ENCODE results near the gene STK32C.
"Not testable (repeated sequence)": the region's sequence is repeated elsewhere in the genome, so short reads cannot be mapped to it uniquely, and the experiment has no call there.

Gene STK32C

DNA sequence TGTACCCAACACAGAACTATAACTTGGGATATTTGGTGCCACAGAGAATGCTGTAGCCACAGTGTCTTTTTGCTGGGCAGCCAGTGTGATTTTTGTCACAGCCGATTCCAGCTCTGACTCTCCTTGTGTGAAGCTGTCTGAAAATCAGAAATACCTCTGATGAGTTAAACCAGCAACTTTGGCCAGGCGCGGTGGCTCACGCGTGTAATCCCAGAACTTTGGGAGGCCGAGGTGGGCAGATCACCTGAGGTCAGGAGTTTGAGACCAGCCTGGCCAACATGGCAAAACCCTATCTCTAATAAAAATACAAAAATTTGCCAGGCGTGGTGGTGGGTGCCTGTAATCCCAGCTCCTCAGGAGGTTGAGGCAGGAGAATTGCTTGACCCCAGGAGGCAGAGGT lies 30.1 kb upstream of the STK32C start:
- DNase-seq, result not testable (repeated sequence)

DNA sequence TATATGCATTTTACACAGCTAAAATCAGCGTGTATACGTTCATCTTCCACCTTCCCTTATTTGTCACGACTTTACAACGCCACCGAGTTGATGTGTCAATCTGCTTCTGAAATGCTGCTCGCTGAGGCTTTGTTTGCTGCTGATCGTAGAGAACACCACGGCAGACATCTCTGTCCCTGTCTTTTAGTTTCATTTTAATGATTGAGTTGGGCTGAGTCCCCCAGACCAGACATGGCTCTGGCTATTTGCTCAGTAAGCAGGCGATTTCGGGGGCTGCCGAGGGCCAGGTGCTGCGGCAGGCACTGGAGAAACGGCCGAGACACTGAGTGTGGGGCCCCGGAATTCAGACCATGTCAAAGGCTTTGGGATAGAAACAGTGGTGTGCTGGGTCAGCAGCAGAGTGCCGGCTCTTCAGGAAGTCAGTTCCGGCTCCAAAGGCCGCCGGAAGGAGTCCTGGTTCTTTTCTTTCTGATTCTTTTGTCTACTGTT lies 29.2 kb upstream of the STK32C start:
- no peak for DNase-seq

DNA sequence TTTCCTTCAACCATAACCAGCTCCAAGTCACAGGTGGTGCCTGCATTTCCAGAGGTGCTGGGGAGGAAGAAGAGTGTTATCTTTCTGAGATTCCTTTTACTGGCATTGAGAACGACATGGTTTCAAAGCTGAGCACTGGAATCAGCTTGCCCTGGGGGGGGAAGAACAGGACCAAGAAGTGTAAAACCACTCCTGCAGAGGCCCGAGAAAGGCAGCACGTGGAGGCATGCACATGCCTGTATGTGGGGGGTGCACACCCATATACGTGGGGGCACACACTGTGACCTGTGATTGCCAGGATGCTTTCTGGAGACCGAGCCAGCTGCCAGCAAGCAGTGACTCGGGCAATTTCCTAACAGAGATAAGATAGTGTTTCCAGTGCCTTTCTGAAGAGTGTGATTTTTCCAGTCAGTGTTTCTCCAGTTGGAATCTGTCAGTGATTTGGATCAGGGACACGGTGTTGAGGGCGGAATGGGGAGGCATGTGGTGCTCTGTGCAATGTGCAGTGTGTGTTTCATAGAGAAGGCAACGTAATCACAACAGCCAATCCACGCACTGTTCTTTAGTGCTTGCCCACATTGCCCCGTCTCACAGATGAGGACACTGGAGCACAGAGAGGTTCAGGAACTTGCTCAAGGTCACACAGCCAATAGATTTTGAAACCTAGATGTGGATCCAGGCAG lies 28.5 kb upstream of the STK32C start:
- DNase-seq, result no peak

DNA sequence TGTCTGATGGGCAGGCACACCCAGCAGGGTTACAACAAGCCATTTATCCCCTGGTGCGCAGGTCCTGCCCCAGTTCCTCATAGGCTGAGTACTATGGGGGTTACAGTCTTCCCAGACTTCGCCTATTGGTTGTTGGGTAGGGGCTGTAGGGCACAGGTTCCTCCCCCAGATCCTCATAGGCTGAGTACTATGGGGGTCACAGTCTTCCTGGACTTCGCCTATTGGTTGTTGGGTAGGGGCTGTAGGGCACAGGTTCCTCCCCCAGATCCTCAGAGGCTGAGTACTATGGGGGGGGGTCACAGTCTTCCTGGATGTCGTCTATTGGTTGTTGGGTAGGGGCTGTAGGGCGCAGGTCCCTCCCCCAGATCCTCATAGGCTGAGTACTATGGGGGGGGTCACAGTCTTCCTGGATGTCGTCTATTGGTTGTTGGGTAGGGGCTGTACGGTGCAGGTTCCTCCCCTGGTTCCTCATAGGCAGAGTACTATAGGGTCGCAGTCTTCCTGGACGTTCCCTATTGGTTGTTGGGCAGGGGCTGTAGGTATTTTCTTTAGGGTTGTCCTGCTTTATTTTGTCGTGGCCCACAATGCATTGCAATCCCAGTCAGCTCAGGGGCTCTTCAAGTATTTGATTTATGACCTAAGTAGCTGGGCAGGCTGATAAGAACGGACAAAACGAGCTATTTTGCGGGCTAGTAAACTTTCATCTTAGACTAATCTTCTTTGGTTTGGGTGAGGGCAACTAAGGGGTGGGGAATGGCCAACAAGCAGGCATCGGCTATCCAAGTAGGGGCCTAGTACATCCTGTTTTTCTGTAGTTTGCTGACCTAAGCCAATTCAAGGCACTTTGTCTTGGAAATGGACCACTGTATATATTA lies 27.7 kb upstream of the STK32C start:
- no peak for DNase-seq

DNA sequence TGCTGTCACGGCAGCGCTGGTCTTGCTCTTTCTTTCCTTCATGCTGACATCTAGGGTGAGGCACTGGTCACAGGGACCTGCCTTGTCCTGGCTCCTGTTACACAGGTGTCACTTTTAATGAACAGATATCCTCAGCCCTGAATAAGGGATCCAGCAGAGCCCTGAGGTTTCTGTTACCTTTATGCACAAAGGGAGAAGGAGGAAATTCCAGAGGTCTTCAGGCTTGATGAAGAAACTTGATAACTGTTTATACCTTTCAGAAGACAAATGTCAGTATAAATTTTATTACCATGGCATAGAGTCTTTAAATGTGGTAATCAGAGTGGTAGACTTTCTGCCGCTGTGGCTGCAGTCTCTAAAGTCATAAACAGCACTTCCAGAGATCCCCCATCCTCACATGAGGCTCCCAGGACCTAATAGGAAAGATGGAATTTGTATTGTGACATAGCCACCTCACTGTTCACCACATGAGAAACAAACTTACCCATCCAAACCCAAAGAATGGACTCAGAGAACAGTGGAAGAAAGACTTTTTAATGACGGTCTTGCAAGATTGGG lies 27.0 kb upstream of the STK32C start:
- DNase-seq, result no peak

DNA sequence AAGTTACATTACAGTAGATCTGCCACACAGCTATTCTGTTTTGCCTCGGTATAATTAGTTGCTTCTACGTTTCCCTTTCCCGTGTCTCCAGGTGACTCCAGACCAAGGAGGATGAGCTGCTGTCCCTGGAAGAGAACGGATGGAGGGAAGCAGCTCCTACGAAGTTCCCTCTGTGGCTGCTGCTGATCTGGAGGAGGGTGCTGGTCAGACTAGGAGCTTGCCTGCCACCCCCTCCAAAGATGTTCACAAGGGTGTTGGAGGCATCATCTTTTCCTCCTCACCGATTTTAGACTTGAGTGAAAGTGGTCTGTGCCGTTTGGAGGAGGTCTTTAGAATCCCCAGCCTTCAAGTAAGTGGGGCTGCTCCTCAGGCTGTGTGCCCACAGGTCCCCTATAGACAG lies 25.6 kb upstream of the STK32C start:
- DNase-seq, result no peak

DNA sequence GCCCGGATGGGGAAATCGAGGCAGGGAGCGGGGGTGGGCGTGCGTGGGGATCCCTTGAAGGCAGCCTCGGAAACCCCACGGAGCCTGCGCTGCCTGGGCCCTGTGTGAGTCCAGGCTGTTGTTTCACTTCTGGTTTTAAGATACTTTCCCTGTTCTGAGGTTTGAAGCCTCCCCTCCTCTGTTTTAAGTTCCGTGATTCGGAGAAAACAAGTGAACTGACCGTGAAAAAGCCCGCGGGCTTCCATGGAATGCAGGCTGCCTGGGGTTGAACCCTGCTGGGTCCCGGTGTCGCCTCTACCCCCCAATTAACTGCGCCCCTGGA lies 24.6 kb upstream of the STK32C start:
- DNase-seq, result no peak

- peak; percentile 58 to 87 for DNase-seq
Measured at GRCh38 chr10:132331601-132332432, 24.1 kb upstream of the STK32C start, which contains the start of gene LRRC27. LRRC27 (plus strand) TSS chr10:132332193; CDS start chr10:132333525, 1,332 bp downstream.

DNA sequence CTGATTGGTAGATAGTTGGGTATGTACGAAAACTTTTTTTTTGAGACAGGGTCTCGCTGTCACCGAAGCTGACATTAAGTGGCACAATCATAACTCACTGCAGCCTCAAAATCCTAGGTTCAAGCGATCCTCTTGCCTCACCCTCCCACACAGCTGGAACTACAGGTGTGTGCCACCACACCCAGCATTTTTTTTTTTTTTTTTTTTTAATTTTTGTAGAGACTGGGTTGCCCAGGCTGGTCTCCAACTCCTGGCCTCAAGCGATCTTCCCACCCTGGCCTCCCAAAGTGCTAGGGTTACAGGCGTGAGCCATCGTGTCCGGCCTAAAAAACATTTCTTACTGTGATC lies 22.7 kb upstream of the STK32C start:
- DNase-seq, result no peak

DNA sequence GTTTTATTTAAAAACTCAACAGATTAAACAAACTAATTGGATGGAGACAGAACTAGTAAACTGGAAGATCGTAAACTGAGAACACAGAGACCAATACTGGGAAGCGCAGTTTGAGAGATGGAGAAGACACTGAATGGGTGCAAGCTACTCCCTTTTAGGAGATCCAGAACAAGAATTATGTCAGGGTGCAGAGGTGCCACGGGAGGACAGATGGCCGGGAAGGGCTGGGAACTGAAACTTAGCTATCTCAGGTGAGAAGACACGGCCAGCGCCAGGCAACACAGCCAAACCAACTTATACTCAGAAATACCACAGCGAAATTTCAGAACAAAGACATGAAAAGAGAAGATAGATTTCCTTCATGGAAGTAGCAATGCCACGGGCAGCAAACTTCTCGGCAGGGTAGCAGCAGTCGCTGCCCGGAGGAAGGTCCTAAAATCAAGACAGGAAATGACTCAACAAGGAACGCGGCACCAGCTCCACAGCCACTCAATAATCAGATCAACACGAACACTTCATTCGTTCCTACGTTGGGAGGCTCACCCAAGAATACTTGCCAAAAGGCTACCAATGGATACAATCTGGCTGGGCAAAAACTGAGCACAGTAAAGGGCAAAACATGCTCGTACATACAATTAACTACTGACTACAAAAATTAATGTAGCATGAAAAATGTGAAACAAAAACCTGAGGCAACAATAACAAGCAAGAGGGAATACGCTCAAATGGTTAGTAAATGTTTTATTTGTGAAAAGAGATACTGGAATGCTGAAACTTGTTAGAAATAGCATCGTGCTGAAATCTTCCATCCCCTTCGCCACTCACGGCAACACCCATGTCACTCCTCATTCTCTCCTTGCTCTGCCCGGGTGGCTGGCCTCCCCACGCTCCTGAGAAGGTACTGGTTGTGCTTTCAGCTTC lies 22.1 kb upstream of the STK32C start:
- DNase-seq, result no peak

- no peak for DNase-seq
Measured at GRCh38 chr10:132328738-132329137, 21.0 kb upstream of the STK32C start.

GRCh38 chr10:132328106-132328505 lies 20.4 kb upstream of the STK32C start:
- DNase-seq, result no peak

DNA sequence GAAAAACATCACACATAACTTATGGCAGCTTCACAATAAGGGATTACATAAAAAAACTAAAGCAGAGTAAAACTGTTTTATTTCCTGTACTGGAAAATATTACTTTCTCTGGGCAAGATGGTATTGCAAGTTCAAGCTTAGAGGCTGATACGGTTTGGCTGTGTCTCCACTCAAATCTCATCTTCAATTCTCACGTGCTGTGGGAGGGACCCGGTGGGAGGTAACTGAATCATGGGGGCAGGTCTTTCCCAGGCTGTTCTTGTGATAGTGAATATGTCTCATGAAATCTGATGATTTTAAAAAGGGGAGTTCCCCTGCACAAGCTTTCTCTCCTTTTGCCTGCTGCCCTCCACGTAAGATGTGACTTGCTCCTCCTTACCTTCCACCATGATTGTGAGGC lies 19.2 kb upstream of the STK32C start:
- DNase-seq, result no peak

- no peak for DNase-seq
Measured at GRCh38 chr10:132326344-132326889, 18.7 kb upstream of the STK32C start.

GRCh38 chr10:132324186-132324585 lies 16.4 kb upstream of the STK32C start:
- DNase-seq, result no peak

- DNase-seq, result no peak
Measured at GRCh38 chr10:132322586-132323048, 14.9 kb upstream of the STK32C start.

DNA sequence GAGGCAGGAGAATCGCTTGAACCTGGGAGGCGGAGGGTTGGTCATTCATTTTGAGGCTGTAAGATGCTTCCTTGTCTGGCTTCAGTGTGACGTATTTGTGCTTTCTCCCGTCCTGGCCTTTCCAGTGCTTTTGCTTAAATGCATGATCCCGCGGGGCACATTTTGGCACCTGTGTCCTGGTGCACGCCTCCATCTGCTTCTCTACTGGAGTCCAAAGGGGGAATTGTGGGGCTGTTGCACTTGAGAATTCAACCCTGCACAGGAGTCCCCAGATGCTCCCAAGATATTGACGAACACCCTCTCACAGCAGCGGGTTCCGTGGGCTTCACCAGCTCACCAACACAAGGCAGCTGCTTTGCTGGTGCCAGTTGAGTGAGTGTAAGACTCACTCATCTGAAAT lies 14.0 kb upstream of the STK32C start:
- DNase-seq, result no peak

- no peak for DNase-seq
Measured at GRCh38 chr10:132320654-132321469, 13.1 kb upstream of the STK32C start.

- no peak for DNase-seq
Measured at GRCh38 chr10:132319853-132320653, 12.3 kb upstream of the STK32C start.

DNA sequence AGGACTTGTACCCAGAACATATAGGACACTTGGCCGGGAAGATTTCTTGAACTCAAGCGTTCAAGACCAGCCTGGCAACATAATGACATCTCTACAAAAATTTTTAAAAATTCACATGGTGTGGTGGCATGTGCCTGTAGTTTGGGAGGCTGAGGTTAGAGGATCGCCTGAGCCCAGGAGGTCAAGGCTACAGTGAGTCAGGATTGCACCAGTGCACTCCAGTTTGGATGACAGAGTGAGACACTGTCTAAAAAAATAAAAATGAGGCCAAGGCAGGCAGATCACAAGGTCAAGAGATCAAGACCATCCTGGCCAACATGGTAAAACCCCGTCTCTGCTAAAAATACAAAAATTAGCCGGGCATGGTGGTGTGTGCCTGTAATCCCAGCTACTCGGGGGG lies 9.7 kb upstream of the STK32C start:
- DNase-seq, result not testable (repeated sequence)

Measured in NCI-H524 (cell line).